SU-DHL-6 (cell line): ENCODE results near the gene KIF1A.

Experiments
- H2AFZ ChIP-seq: fragments of 200-600 bp; sonication (generic); 2 replicates; pipeline ENCODE4 v1.6.1; 2014; ENCODE audit warnings: low read depth, mild to moderate bottlenecking, moderate library complexity, mixed read lengths, antibody characterized with exemption, low read length; ENCODE audit not compliant: severe bottlenecking
- H3F3A ChIP-seq: fragments of 200-600 bp; shearing (Covaris generic); 2 replicates; pipeline ENCODE4 v1.6.0; 2016; ENCODE audit warnings: antibody characterized with exemption, mild to moderate bottlenecking; ENCODE audit not compliant: insufficient read depth
- H3K27ac ChIP-seq: fragments of 200-600 bp; sonication (generic); 2 replicates; pipeline ENCODE4 v1.5.1; 2016; ENCODE audit warnings: low read depth, mild to moderate bottlenecking, low read length, moderate library complexity, mixed read lengths
- H3K27me3 ChIP-seq: fragments of 200-600 bp; sonication (generic), shearing (Covaris generic); 2 replicates; pipeline ENCODE4 v1.6.0; 2014; ENCODE audit warnings: mild to moderate bottlenecking, low read length
- H3K36me3 ChIP-seq: fragments of 200-600 bp; sonication (generic); 2 replicates; pipeline ENCODE4 v1.6.1; 2014; ENCODE audit warnings: mild to moderate bottlenecking, low read length, mixed read lengths
- H3K4me2 ChIP-seq: fragments of 300-600, 200-600 bp; shearing (Covaris generic), sonication (generic); 2 replicates; pipeline ENCODE4 v1.6.0; 2014; ENCODE audit warnings: low read length, low read depth, mild to moderate bottlenecking; ENCODE audit not compliant: poor library complexity, severe bottlenecking
- H3K4me3 ChIP-seq: fragments of 200-600 bp; sonication (generic); 2 replicates; pipeline ENCODE4 v1.5.1; 2014; ENCODE audit warnings: antibody characterized with exemption, low read length, mild to moderate bottlenecking, mixed read lengths; ENCODE audit not compliant: insufficient read depth, poor library complexity, severe bottlenecking
- H3K79me2 ChIP-seq: fragments of 200-600 bp; sonication (generic); 2 replicates; pipeline ENCODE4 v1.6.1; 2014; ENCODE audit warnings: mild to moderate bottlenecking, low read length, moderate library complexity; ENCODE audit not compliant: insufficient read depth
- H3K9ac ChIP-seq: fragments of 200-600 bp; sonication (generic); 2 replicates; pipeline ENCODE4 v1.7.0; 2014; ENCODE audit warnings: mild to moderate bottlenecking, low read length
- H3K9me2 ChIP-seq: fragments of 200-600 bp; sonication (generic); replicated peaks from 2 replicates; pipeline ENCODE4 v1.6.1; 2014; ENCODE audit warnings: low read length; ENCODE audit not compliant: insufficient read depth
- H3K9me3 ChIP-seq: fragments of 200-600 bp; sonication (generic); 2 replicates; pipeline ENCODE4 v1.6.1; 2014; ENCODE audit warnings: low read length, mixed read lengths; ENCODE audit not compliant: insufficient read depth
- H4K20me1 ChIP-seq: fragments of 200-600 bp; sonication (generic); 2 replicates; pipeline ENCODE4 v1.6.1; 2014; ENCODE audit warnings: low read depth, mild to moderate bottlenecking, antibody characterized with exemption, low read length, moderate library complexity, mixed read lengths
- EZH2phosphoT487 ChIP-seq: fragments of 200-600 bp; sonication (generic), shearing (Covaris generic); conservative IDR thresholded peaks from 2 replicates; pipeline ENCODE4 v1.6.1; 2018; ENCODE audit warnings: mild to moderate bottlenecking, antibody characterized with exemption, low read length, moderate library complexity, mixed read lengths
- TF ChIP-seq, protein P1 (sequence below): fragments of 200-600 bp; sonication (generic); IDR thresholded peaks from one replicate; pipeline ENCODE4 v1.5.1; 2017; ENCODE audit warnings: antibody characterized with exemption, mild to moderate bottlenecking, low read length, moderate library complexity; ENCODE audit not compliant: insufficient read depth, poor library complexity, severe bottlenecking

Gene KIF1A

DNA sequence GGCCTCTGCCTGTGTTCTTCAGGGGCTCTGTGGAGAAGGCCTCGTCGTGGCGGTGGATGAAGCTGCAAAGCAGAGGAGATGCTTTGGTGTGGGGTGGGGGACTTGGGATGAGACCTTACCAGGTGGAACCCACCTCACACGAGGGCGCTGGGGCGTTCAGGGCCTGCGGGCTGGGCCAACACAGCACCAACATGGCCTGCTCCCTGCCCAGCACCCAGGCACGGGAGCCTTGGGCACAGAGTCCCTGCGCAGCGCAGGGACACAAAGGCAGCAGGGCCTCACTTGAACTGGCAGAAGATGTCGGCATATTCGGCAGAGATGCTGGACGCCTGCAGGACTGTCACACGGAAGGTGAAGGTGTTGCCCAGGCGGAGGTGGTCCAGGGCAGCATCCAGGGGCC, 74.6 kb downstream of the KIF1A start:
- no peaks in the 10 kb centered on the region for H3K36me3 ChIP-seq
- no peak overlapping the region for H3K9ac ChIP-seq
- no peak overlapping the region for H3K4me2 ChIP-seq

DNA sequence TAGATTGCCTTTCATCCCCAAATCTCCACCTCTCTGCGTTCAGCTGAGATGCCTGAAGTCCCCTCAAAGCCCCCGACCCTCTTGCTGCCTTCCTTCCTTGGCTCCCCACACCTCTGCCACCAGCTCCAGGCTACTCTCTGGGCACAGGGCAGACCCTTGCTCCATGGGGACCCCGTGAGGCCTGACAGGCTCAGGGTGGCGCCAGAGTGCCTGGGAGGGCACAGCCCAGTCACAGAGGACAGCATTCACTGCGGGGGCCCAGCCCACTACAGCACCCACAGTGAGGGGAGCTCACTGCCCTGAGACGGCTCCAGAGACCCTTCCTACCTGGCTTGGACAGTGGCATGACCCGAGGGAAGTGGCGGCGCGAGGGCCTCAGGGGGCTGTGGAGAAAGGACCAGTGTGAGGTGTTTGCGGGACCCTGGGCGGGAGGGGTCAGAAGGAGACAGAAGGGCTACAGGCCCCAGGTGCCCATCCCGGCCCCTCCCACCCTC, 77.4 kb downstream of the KIF1A start:
- Histone ChIP-seq H3F3A (no peaks in the 10 kb centered on the region), H3K27ac (no peak overlapping the region), H3K9me2 (no peaks in the 10 kb centered on the region), H3K79me2 (no peaks in the 10 kb centered on the region), H3K4me2 (no peak overlapping the region), H4K20me1 (no peaks in the 10 kb centered on the region), H2AFZ (no peak overlapping the region), H3K9ac (no peak overlapping the region), H3K27me3 (no peaks in the 10 kb centered on the region; the same call in 1 of the 2 replicates), H3K9me3 (no peaks in the 10 kb centered on the region), H3K4me3 (no peak overlapping the region), H3K36me3 (no peaks in the 10 kb centered on the region)
- TF ChIP-seq EZH2phosphoT487 = no peak
- TF ChIP-seq, protein P1, sequence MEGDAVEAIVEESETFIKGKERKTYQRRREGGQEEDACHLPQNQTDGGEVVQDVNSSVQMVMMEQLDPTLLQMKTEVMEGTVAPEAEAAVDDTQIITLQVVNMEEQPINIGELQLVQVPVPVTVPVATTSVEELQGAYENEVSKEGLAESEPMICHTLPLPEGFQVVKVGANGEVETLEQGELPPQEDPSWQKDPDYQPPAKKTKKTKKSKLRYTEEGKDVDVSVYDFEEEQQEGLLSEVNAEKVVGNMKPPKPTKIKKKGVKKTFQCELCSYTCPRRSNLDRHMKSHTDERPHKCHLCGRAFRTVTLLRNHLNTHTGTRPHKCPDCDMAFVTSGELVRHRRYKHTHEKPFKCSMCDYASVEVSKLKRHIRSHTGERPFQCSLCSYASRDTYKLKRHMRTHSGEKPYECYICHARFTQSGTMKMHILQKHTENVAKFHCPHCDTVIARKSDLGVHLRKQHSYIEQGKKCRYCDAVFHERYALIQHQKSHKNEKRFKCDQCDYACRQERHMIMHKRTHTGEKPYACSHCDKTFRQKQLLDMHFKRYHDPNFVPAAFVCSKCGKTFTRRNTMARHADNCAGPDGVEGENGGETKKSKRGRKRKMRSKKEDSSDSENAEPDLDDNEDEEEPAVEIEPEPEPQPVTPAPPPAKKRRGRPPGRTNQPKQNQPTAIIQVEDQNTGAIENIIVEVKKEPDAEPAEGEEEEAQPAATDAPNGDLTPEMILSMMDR = no peak

More for the DNA sequence above, 74.6 kb downstream of the KIF1A start:
- no peaks in the 10 kb centered on the region for H3F3A ChIP-seq
- H3K27me3 ChIP-seq = no peaks in the 10 kb centered on the region; the same call in 1 of the 2 replicates
- no peaks in the 10 kb centered on the region for H4K20me1 ChIP-seq
- H3K4me3 ChIP-seq = no peak overlapping the region
- no peaks in the 10 kb centered on the region for H3K9me2 ChIP-seq
- TF ChIP-seq EZH2phosphoT487 = no peak
- TF ChIP-seq, protein P1 = no peak
- no peaks in the 10 kb centered on the region for H3K79me2 ChIP-seq
- H3K9me3 ChIP-seq = no peaks in the 10 kb centered on the region
- no peak overlapping the region for H2AFZ ChIP-seq
- H3K27ac ChIP-seq = no peak overlapping the region

DNA sequence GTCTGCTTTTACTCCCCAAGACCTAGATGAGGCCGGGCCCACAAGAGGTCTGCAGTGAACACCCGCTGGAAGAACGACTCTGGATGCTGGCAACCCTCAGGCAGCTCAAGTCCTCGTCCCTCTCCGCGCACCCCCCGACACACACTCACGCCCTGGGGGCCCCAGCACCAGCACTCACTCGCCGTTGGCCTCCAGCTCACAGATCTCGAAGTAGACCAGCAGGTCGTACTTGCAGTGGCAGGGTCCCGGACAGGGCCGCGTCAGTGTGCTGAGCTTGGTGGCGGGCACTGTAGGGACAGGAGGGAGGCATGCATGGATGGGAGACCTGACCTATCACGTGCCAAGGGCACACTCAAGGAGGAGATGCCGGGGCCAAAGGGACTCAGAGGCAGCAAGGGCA, 78.9 kb downstream of the KIF1A start:
- H3K9ac ChIP-seq = no peak overlapping the region
- H3K4me2 ChIP-seq = no peak overlapping the region
- no peaks in the 10 kb centered on the region for H3K9me2 ChIP-seq
- no peaks in the 10 kb centered on the region for H3K9me3 ChIP-seq
- no peaks in the 10 kb centered on the region for H3K36me3 ChIP-seq
- H3K79me2 ChIP-seq = no peaks in the 10 kb centered on the region
- H3F3A ChIP-seq = no peaks in the 10 kb centered on the region
- H3K27ac ChIP-seq = no peak overlapping the region
- no peak overlapping the region for H3K4me3 ChIP-seq
- H3K27me3 ChIP-seq = no peaks in the 10 kb centered on the region; the same call in 1 of the 2 replicates
- no peak overlapping the region for H2AFZ ChIP-seq
- TF ChIP-seq, protein P1 = no peak
- no peak for TF ChIP-seq EZH2phosphoT487
- H4K20me1 ChIP-seq = no peaks in the 10 kb centered on the region
